IPS-18c (cell line): ENCODE measurements around the gene SCN3B.

ENCODE experiments used
- H3K4me3 ChIP-seq: 2 replicates; pipeline ENCODE4 v1.7.0; 2013; ENCODE audit warnings: low read depth, mild to moderate bottlenecking, low read length, moderate library complexity; ENCODE audit not compliant: insufficient read depth
- H3K9me3 ChIP-seq: one replicate; pipeline ENCODE4 v1.6.1; 2013; ENCODE audit warnings: mild to moderate bottlenecking, low read length, moderate library complexity; ENCODE audit not compliant: control insufficient read depth, insufficient read depth

Gene SCN3B

GRCh38 chr11:123624974-123625373 is 29.4 kb downstream of the SCN3B start:
- Histone ChIP-seq H3K4me3 (no peak overlapping the region), H3K9me3 (no peaks in the 10 kb centered on the region)

- Histone ChIP-seq H3K9me3 (no peaks in the 10 kb centered on the region), H3K4me3 (no peak overlapping the region)
These were observed 31.8 kb downstream of the SCN3B start for GRCh38 chr11:123622576-123622975.

GRCh38 chr11:123616505-123617198 is 37.8 kb downstream of the SCN3B start:
- Histone ChIP-seq H3K4me3 (no peak overlapping the region), H3K9me3 (no peaks in the 10 kb centered on the region)

- Histone ChIP-seq H3K4me3 (no peak overlapping the region), H3K9me3 (no peaks in the 10 kb centered on the region)
These were observed 42.7 kb downstream of the SCN3B start for GRCh38 chr11:123611698-123612097.

- no peaks in the 10 kb centered on the region for H3K9me3 ChIP-seq
- H3K4me3 ChIP-seq: no peak overlapping the region
These were observed 45.5 kb downstream of the SCN3B start for GRCh38 chr11:123608945-123609344.

GRCh38 chr11:123608371-123608770 is 46.1 kb downstream of the SCN3B start:
- no peaks in the 10 kb centered on the region for H3K9me3 ChIP-seq
- no peak overlapping the region for H3K4me3 ChIP-seq

GRCh38 chr11:123607781-123608180 is 46.6 kb downstream of the SCN3B start:
- Histone ChIP-seq H3K4me3 (no peak overlapping the region), H3K9me3 (no peaks in the 10 kb centered on the region)

- Histone ChIP-seq H3K4me3 (no peak overlapping the region), H3K9me3 (no peaks in the 10 kb centered on the region)
These were observed 50.8 kb downstream of the SCN3B start for GRCh38 chr11:123603666-123604065.

GRCh38 chr11:123601743-123602142 is 52.7 kb downstream of the SCN3B start:
- Histone ChIP-seq H3K4me3 (no peak overlapping the region), H3K9me3 (no peaks in the 10 kb centered on the region)

- Histone ChIP-seq H3K9me3 (no peaks in the 10 kb centered on the region), H3K4me3 (no peak overlapping the region)
These were observed 53.3 kb downstream of the SCN3B start for GRCh38 chr11:123601136-123601535.

- Histone ChIP-seq H3K9me3 (no peaks in the 10 kb centered on the region), H3K4me3 (no peak overlapping the region)
These were observed 56.6 kb downstream of the SCN3B start for GRCh38 chr11:123597859-123598258.

- no peaks in the 10 kb centered on the region for H3K9me3 ChIP-seq
These were observed 59.5 kb downstream of the SCN3B start for GRCh38 chr11:123594921-123595320.

GRCh38 chr11:123594188-123594901 is 60.1 kb downstream of the SCN3B start:
- no peak overlapping the region for H3K4me3 ChIP-seq
- no peaks in the 10 kb centered on the region for H3K9me3 ChIP-seq

More at GRCh38 chr11:123594921-123595320, 59.5 kb downstream of the SCN3B start:
- H3K4me3 ChIP-seq: no peak overlapping the region

- Histone ChIP-seq H3K4me3 (no peak overlapping the region), H3K9me3 (no peaks in the 10 kb centered on the region)
These were observed 60.9 kb downstream of the SCN3B start for GRCh38 chr11:123593570-123593969.

GRCh38 chr11:123590296-123590912 is 64.0 kb downstream of the SCN3B start:
- Histone ChIP-seq H3K4me3 (no peak overlapping the region), H3K9me3 (no peaks in the 10 kb centered on the region)

GRCh38 chr11:123588864-123589262 is 65.6 kb downstream of the SCN3B start:
- Histone ChIP-seq H3K4me3 (no peak overlapping the region), H3K9me3 (no peaks in the 10 kb centered on the region)

GRCh38 chr11:123588117-123588863 is 66.1 kb downstream of the SCN3B start:
- Histone ChIP-seq H3K9me3 (no peaks in the 10 kb centered on the region), H3K4me3 (no peak overlapping the region)
